Sigmoid colon (tissue), 7 donors: ENCODE results near the gene PDXDC1. TPM values are rescaled to one million over a fixed set of nuclear protein-coding genes. Genes with fewer than 3 reads are reported as not detected.

ENCODE experiments used
- polyA plus RNA-seq, 3 donors: library from polyadenylated mRNA; stranded (reverse); fragments of 200-250 nt; gene quantifications; one replicate each; pipeline ENCODE4 v1.2.3, GENCODE V29; 2013
- small RNA-seq, 3 donors: library from RNA; depleted of rRNA; stranded (forward); fragments of <200 nt; gene quantifications; one replicate each; pipeline ENCODE3, GENCODE V24; 2016
- total RNA-seq, 4 donors: library from RNA; depleted of rRNA; stranded (reverse); fragments of >200 nt; gene quantifications; one replicate each; pipeline ENCODE4 v1.1.0, GENCODE V29; 2016
- donor health status: healthy with polysubstance abuse.
- donor health status: Bipolar disorder and iron deficiency.
- donor health status: healthy.

Gene PDXDC1
- total and polyA plus RNA-seq, 7 donors = 46.4 to 112 (median 57.3) TPM

Small RNA genes lying within 50 kb of the gene (small RNA-seq; reads per million reads assigned to genes)
- 0 reads per million in 3 donors for gene AC138932.4
- 0 reads per million in 3 donors for gene MIR1972-1
- 0 reads per million in 3 donors for gene MIR3180-4
- gene MIR6511A1 = 0 reads per million in 3 donors
- 0 reads per million in 3 donors for gene MIR6770-1
- 0 reads per million in 3 donors for gene RF00019

Other genes with a start within 250 kb of the PDXDC1 start
- 1 to 10 TPM in 2 of 4 donors, under 1 TPM in 1, not detected in 1; 0.71 to 3.8 (median 1.9) TPM for gene NPIPA2, start 232.5 kb upstream of the PDXDC1 start, total RNA-seq
- gene NPIPA2, start 232.5 kb upstream of the PDXDC1 start, polyA plus RNA-seq = 1 to 10 TPM in 1 of 3 donors, under 1 TPM in 1, not detected in 1; 0.98 to 2.3 TPM
- gene NOMO1, start 141.3 kb upstream of the PDXDC1 start, total RNA-seq = 10 to 100 TPM; 30.9 to 75.1 (median 54.7) TPM
- 10 to 100 TPM in 1 of 3 donors, 1 to 10 TPM in 2; 7.2 to 37.2 (median 7.6) TPM for gene NOMO1, start 141.3 kb upstream of the PDXDC1 start, polyA plus RNA-seq
- gene NPIPA1, start 37.6 kb upstream of the PDXDC1 start, total RNA-seq = 100 to 1,000 TPM in 1 of 4 donors, 10 to 100 TPM in 3; 36.0 to 152 (median 62.9) TPM
- gene NPIPA1, start 37.6 kb upstream of the PDXDC1 start, polyA plus RNA-seq = 10 to 100 TPM in 2 of 3 donors, 1 to 10 TPM in 1; 8.1 to 51.4 (median 17.4) TPM
- gene NTAN1, start 81.0 kb downstream of the PDXDC1 start, total RNA-seq = 10 to 100 TPM; 61.2 to 90.6 (median 74.8) TPM
- gene NTAN1, start 81.0 kb downstream of the PDXDC1 start, polyA plus RNA-seq = 100 to 1,000 TPM in 2 of 3 donors, 10 to 100 TPM in 1; 32.8 to 112 (median 101) TPM
- 10 to 100 TPM; 21.3 to 27.2 (median 25.6) TPM for gene RRN3, start 119.2 kb downstream of the PDXDC1 start, total RNA-seq
- gene RRN3, start 119.2 kb downstream of the PDXDC1 start, polyA plus RNA-seq = 10 to 100 TPM; 14.5 to 17.4 (median 16.9) TPM